NT2/D1 (cell line): ENCODE measurements around the gene SHTN1.

ENCODE experiments used
- SUZ12 ChIP-seq: IDR thresholded peaks from 2 replicates; pipeline ENCODE4 v1.6.1; 2011; ENCODE audit not compliant: insufficient read length, insufficient read depth; ENCODE audit errors: extremely low read depth
- YY1 ChIP-seq: IDR thresholded peaks from 2 replicates; pipeline ENCODE4 v1.6.1; 2011; ENCODE audit not compliant: insufficient read length, insufficient read depth
- ZNF274 ChIP-seq: IDR thresholded peaks from 2 replicates; pipeline ENCODE4 v1.6.1; 2011; ENCODE audit warnings: mild to moderate bottlenecking, low read depth, low read length

GRCh38 chr10:116919164-116919563 is 85.8 kb downstream of the SHTN1 start:
- TF ChIP-seq ZNF274 (no peak), SUZ12 (no peak), YY1 (no peak)
